GM23248 (cell line): ENCODE measurements around the gene USP24.

Experiments
- EZH2 ChIP-seq: fragments of 200-600 bp; sonication (generic); IDR thresholded peaks from 2 replicates; pipeline ENCODE4 v1.6.1; 2018; ENCODE audit warnings: antibody characterized with exemption, mild to moderate bottlenecking; ENCODE audit not compliant: insufficient read depth, poor library complexity, severe bottlenecking
- EZH2phosphoT487 ChIP-seq: fragments of 200-600 bp; sonication (generic); IDR thresholded peaks from 2 replicates; pipeline ENCODE4 v1.6.1; 2018; ENCODE audit warnings: antibody characterized with exemption, moderate library complexity, mild to moderate bottlenecking, low read depth; ENCODE audit not compliant: insufficient read depth

DNA sequence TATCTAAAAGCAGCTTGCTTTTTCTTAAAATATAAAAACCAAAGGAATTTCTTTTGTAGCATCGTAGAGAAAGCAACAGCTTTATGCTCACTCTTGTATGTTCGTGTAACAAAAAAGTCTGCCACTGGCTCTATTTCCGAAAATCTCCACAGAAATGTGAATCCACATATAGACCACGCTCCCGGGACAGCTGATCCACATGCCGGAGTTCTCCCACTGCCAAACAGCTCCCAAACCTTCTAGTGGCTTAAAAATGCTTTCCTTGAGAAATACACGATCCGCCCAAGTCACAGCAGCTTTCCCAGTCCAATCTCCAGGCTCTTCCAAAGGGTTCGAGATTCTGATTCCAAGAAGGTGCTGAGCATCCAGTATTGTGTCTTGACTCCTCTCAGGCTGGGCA, 146.5 kb downstream of the USP24 start:
- TF ChIP-seq EZH2: no peak
- no peak for TF ChIP-seq EZH2phosphoT487
